Endothelial cell (in vitro differentiated cells): ENCODE measurements around the gene LMO2. TPM values are rescaled to one million over a fixed set of nuclear protein-coding genes. Genes with fewer than 3 reads are reported as not detected.

Source experiments
- DNase-seq: peaks from one replicate; pipeline ENCODE4 v3.0.0; 2021; ENCODE audit warnings: low spot score
- H3K27ac Mint-ChIP-seq: one replicate; pipeline ENCODE4 v1.8.0; 2021; ENCODE audit warnings: mixed read lengths, inconsistent platforms; ENCODE audit not compliant: unreplicated experiment
- H3K27me3 Mint-ChIP-seq: one replicate; pipeline ENCODE4 v1.8.0; 2021; ENCODE audit warnings: mild to moderate bottlenecking, moderate library complexity, mixed read lengths, inconsistent platforms; ENCODE audit not compliant: unreplicated experiment
- H3K36me3 Mint-ChIP-seq: one replicate; pipeline ENCODE4 v1.8.0; 2021; ENCODE audit warnings: mild to moderate bottlenecking, low read depth, mixed read lengths, inconsistent platforms; ENCODE audit not compliant: unreplicated experiment
- H3K4me1 Mint-ChIP-seq: one replicate; pipeline ENCODE4 v1.8.0; 2021; ENCODE audit warnings: mild to moderate bottlenecking, mixed read lengths, inconsistent platforms; ENCODE audit not compliant: unreplicated experiment
- H3K4me3 Mint-ChIP-seq: one replicate; pipeline ENCODE4 v1.8.0; 2021; ENCODE audit warnings: mild to moderate bottlenecking, mixed read lengths, inconsistent platforms; ENCODE audit not compliant: unreplicated experiment
- H3K9me3 Mint-ChIP-seq: one replicate; pipeline ENCODE4 v1.8.0; 2021; ENCODE audit warnings: mixed read lengths, inconsistent platforms; ENCODE audit not compliant: unreplicated experiment
- CTCF ChIP-seq: fragments of 200-600 bp; sonication (generic); IDR thresholded peaks from one replicate; pipeline ENCODE4 v1.5.0; 2021; ENCODE audit warnings: antibody characterized with exemption; ENCODE audit not compliant: unreplicated experiment
- total RNA-seq: library from RNA; stranded (reverse); fragmentation: NEBNext Ultra II Directional; extraction: Animal tissue kit (Norgen Biotek cat#: 25700); gene quantifications from one replicate; pipeline ENCODE4 v1.2.1, GENCODE V29; 2021; ENCODE audit not compliant: unreplicated experiment

The LMO2 gene
- total RNA-seq, 1 donor from 2014 or later: 223 TPM

GRCh38 chr11:33931067-33931466 is 39.2 kb upstream of the LMO2 start:
- Mint-ChIP-seq H3K27me3 (peaks cover 10% of the 10 kb centered on the region), H3K4me3 (peak overlapping the region; percentile 1), H3K4me1 (peaks cover 59% of the 10 kb centered on the region), H3K27ac (peak overlapping the region; percentile 98), H3K9me3 (no peaks in the 10 kb centered on the region), H3K36me3 (peaks cover 13% of the 10 kb centered on the region)
- no peak for DNase-seq
- TF ChIP-seq CTCF: no peak

- DNase-seq: no peak
- Mint-ChIP-seq H3K27ac (peak overlapping the region; percentile 98), H3K9me3 (no peaks in the 10 kb centered on the region), H3K27me3 (peaks cover 10% of the 10 kb centered on the region), H3K4me1 (peaks cover 55% of the 10 kb centered on the region), H3K36me3 (peaks cover 13% of the 10 kb centered on the region), H3K4me3 (no peak overlapping the region)
- no peak for TF ChIP-seq CTCF
Observed at GRCh38 chr11:33930317-33931021, 38.6 kb upstream of the LMO2 start.

GRCh38 chr11:33928564-33928963 is 36.7 kb upstream of the LMO2 start:
- DNase-seq: no peak
- no peaks in the 10 kb centered on the region for H3K9me3 Mint-ChIP-seq
- no peak overlapping the region for H3K4me3 Mint-ChIP-seq
- peak overlapping the region; percentile 30 for H3K27ac Mint-ChIP-seq
- peaks cover 5% of the 10 kb centered on the region for H3K27me3 Mint-ChIP-seq
- H3K4me1 Mint-ChIP-seq: peaks cover 37% of the 10 kb centered on the region
- no peak for TF ChIP-seq CTCF
- peaks cover 9% of the 10 kb centered on the region for H3K36me3 Mint-ChIP-seq

GRCh38 chr11:33926671-33927552 is 35.0 kb upstream of the LMO2 start:
- Mint-ChIP-seq H3K36me3 (peaks cover 2% of the 10 kb centered on the region), H3K27ac (no peak overlapping the region)

More at GRCh38 chr11:33926671-33927552, 35.0 kb upstream of the LMO2 start:
- no peak overlapping the region for H3K4me3 Mint-ChIP-seq
- H3K27me3 Mint-ChIP-seq: peaks cover 5% of the 10 kb centered on the region
- no peak for TF ChIP-seq CTCF
- DNase-seq: no peak
- H3K4me1 Mint-ChIP-seq: peaks cover 21% of the 10 kb centered on the region
- H3K9me3 Mint-ChIP-seq: no peaks in the 10 kb centered on the region
